Measurements from ENCODE around the gene STIM2.

STIM2 gene

DNA sequence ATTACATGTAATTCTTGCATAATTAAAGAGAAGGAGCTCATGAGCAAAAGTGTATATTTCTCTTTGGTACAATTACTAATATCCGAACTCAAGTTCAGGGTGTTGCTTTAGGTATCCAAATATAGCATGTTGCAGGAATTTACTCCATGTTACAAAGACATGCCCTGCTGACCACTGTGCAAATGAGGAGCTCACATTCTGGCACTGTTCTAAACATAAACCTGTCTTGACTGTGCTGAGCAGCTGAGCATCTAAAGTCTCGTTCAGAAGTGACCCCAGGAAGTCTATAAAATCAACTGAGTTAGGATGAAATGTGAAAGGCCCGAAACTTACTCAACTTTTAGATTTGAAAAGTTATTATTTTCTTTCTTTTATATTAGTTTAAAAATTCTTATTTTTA, 124.3 kb downstream of the STIM2 start:
- TF ChIP-seq, protein P1, sequence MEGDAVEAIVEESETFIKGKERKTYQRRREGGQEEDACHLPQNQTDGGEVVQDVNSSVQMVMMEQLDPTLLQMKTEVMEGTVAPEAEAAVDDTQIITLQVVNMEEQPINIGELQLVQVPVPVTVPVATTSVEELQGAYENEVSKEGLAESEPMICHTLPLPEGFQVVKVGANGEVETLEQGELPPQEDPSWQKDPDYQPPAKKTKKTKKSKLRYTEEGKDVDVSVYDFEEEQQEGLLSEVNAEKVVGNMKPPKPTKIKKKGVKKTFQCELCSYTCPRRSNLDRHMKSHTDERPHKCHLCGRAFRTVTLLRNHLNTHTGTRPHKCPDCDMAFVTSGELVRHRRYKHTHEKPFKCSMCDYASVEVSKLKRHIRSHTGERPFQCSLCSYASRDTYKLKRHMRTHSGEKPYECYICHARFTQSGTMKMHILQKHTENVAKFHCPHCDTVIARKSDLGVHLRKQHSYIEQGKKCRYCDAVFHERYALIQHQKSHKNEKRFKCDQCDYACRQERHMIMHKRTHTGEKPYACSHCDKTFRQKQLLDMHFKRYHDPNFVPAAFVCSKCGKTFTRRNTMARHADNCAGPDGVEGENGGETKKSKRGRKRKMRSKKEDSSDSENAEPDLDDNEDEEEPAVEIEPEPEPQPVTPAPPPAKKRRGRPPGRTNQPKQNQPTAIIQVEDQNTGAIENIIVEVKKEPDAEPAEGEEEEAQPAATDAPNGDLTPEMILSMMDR (IDR thresholded peaks at IDR 0.05; ENCODE audit: low read depth, low read length, missing control alignments), result no peak
- H3K27ac ChIP-seq, result no peak overlapping the region
- no peaks in the 10 kb centered on the region for H3K27me3 ChIP-seq (replicated peaks)
- H3K36me3 ChIP-seq (replicated peaks), result no peaks in the 10 kb centered on the region
- DNase-seq, result no peak
- in situ Hi-C loops (cut with HindIII; ENCODE audit: low pct_ligation_motif_present, low sequenced_read_pairs), result no loop called here
- no peak overlapping the region for H3K4me3 ChIP-seq (ENCODE audit: low read depth, low read length)

GRCh38 chr4:26985873-26986272, 125.2 kb downstream of the STIM2 start:
- H3K4me3 ChIP-seq (ENCODE audit: low read depth, low read length), result no peak overlapping the region
- TF ChIP-seq, protein P1 (IDR thresholded peaks at IDR 0.05; ENCODE audit: low read depth, low read length, missing control alignments), result no peak
- H3K36me3 ChIP-seq (replicated peaks), result no peaks in the 10 kb centered on the region
- no peaks in the 10 kb centered on the region for H3K27me3 ChIP-seq (replicated peaks)
- no peak for DNase-seq
- in situ Hi-C loops (cut with HindIII; ENCODE audit: low pct_ligation_motif_present, low sequenced_read_pairs), result no loop called here
- no peak overlapping the region for H3K27ac ChIP-seq

DNA sequence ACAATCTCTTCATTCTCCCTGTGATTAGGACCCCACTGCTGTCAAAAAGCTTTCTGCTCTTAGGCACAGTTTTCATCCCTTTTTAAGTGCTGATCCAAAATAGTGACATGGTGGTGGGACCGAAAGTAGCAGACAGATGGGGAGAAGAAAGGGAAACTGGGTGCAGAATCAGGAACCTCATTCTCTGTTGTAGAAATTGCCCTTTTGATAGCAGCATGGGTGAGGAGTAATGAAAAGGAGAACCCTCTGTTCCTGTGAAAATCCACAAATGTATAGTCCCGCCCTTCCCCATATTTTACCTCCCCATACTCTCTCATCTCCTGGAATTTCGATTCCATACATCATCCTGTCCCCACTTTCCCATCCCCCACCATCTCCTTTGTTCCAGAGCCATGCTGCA, 126.5 kb downstream of the STIM2 start:
- Histone ChIP-seq H3K27me3 (replicated peaks) (no peaks in the 10 kb centered on the region), H3K36me3 (replicated peaks) (no peaks in the 10 kb centered on the region), H3K27ac (no peak overlapping the region), H3K4me3 (ENCODE audit: low read depth, low read length) (no peak overlapping the region)
- TF ChIP-seq, protein P1 (IDR thresholded peaks at IDR 0.05; ENCODE audit: low read depth, low read length, missing control alignments), result no peak
- in situ Hi-C loops (cut with HindIII; ENCODE audit: low pct_ligation_motif_present, low sequenced_read_pairs), result no loop called here
- DNase-seq, result no peak

- DNase-seq, result no peak
- no peaks in the 10 kb centered on the region for H3K36me3 ChIP-seq (replicated peaks)
- H3K27me3 ChIP-seq (replicated peaks), result no peaks in the 10 kb centered on the region
- H3K27ac ChIP-seq, result no peak overlapping the region
- TF ChIP-seq, protein P1 (IDR thresholded peaks at IDR 0.05; ENCODE audit: low read depth, low read length, missing control alignments), result no peak
- H3K4me3 ChIP-seq (ENCODE audit: low read depth, low read length), result no peak overlapping the region
- in situ Hi-C loops (cut with HindIII; ENCODE audit: low pct_ligation_motif_present, low sequenced_read_pairs), result no loop called here
Measured at GRCh38 chr4:26991057-26991456, 130.4 kb downstream of the STIM2 start.

DNA sequence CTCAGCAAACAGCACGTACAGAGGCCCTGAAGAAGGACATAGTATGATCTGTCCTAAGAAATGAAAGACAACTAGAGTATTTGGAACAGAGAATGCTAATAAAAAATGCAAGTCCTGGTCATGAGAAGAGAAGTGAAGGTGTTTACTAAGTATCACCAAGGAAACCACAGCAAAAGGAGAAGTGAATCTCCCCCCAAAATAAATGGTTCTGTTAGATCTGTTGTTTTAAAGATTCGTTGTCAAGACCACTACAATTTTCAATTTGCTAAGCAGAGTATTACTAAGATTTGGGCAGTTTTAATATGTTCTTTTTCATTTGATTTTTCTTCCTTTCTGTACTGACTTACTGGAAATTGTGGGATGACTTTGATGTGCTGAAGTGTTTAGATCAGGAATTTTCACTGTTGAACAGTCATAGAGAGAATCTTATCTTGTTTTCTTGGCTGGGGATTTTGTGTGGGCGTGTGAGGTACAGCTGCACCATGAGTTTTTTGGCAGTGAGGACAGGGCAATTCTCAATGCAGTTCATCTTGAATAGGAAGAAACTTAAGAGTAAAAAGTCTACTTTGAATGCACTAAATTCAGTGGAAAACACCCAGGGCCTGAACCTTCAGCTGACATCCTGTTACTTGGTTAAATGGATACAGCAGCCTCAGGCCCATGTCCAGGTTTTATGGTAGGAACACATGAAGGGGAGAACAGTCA, 132.2 kb downstream of the STIM2 start:
- H3K27me3 ChIP-seq (replicated peaks), result no peaks in the 10 kb centered on the region
- in situ Hi-C loops (cut with HindIII; ENCODE audit: low pct_ligation_motif_present, low sequenced_read_pairs), result no loop called here
- peak overlapping the region; percentile 19 for H3K27ac ChIP-seq
- TF ChIP-seq, protein P1 (IDR thresholded peaks at IDR 0.05; ENCODE audit: low read depth, low read length, missing control alignments), result no peak
- DNase-seq, result peak; percentile 78
- H3K36me3 ChIP-seq (replicated peaks), result no peaks in the 10 kb centered on the region
- H3K4me3 ChIP-seq (ENCODE audit: low read depth, low read length), result no peak overlapping the region

DNA sequence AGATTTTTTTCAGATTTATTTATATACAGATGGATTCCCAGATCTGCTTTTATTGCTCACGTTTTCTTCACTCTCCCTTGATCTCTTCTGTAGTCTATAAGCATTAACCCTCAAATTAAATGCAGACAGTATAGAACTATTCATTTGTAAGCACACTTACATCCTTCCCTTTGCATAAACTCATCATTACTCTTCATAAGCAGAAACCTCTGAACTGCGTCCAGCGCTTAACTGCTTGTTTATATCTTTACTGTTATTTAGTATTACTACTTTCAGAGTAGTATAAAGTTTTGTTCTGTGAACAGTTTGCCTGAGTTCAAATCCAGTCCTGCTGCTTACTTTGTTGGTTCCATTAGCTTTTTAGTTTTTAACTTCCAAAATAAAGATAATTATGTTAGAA, 132.9 kb downstream of the STIM2 start:
- no peak for DNase-seq
- Histone ChIP-seq H3K36me3 (replicated peaks) (no peaks in the 10 kb centered on the region), H3K4me3 (ENCODE audit: low read depth, low read length) (no peak overlapping the region), H3K27me3 (replicated peaks) (no peaks in the 10 kb centered on the region), H3K27ac (no peak overlapping the region)
- TF ChIP-seq, protein P1 (IDR thresholded peaks at IDR 0.05; ENCODE audit: low read depth, low read length, missing control alignments), result no peak
- in situ Hi-C loops (cut with HindIII; ENCODE audit: low pct_ligation_motif_present, low sequenced_read_pairs), result no loop called here
